ENCODE measurements around the gene GMIP. TPM values are rescaled to one million over a fixed set of nuclear protein-coding genes. Genes with fewer than 3 reads are reported as not detected.

GMIP gene
- total and polyA plus RNA-seq, 2 donors (not counting 3 experiments of a cell fraction or from before 2014, with no cell fraction given) = 7.8 to 19.8 TPM

- Histone ChIP-seq H3K36me3 (ENCODE audit: control insufficient read depth in 2 of 2, extremely low read depth in 1 of 2, insufficient read depth in 2 of 2, low read length in 2 of 2) (no peaks in the 10 kb centered on the region), H3K27ac (ENCODE audit: insufficient read depth, low read depth, low read length) (no peak overlapping the region), H3K79me2 (ENCODE audit: control insufficient read depth, insufficient read depth, low read length) (no peaks in the 10 kb centered on the region), H3K27me3 (ENCODE audit: control insufficient read depth in 2 of 2, insufficient read depth in 2 of 2, low read length in 2 of 2) (no peaks in the 10 kb centered on the region), H2AFZ (ENCODE audit: low read depth, low read length) (no peak overlapping the region), H3K9ac (replicated peaks; ENCODE audit: extremely low read depth, insufficient read depth, low read length) (no peak overlapping the region), H3K4me1 (ENCODE audit: control insufficient read depth, extremely low read depth, insufficient read depth, low read length) (no peaks in the 10 kb centered on the region), H4K20me1 (replicated peaks; ENCODE audit: control insufficient read depth, extremely low read depth, insufficient read depth, low read length) (no peaks in the 10 kb centered on the region), H3K9me1 (replicated peaks; ENCODE audit: control insufficient read depth, extremely low read depth, insufficient read depth, low read length) (no peaks in the 10 kb centered on the region), H3K4me2 (ENCODE audit: insufficient read depth, low read length) (no peak overlapping the region), H3K4me3 (replicated peaks in 1 of 3; ENCODE audit: insufficient read depth in 1 of 3, low read depth in 1 of 3, low read length in 3 of 3) (no peak overlapping the region), H3K9me3 (replicated peaks; ENCODE audit: control insufficient read depth, insufficient read depth, low read length) (no peaks in the 10 kb centered on the region)
- intact Hi-C loops (cut with micrococcal nuclease) (no loop called here), dilution Hi-C loops (cut with MboI; ENCODE audit: extremely low pct_ligation_motif_present, low sequenced_read_pairs) (no loop called here)
- no peak for TF ChIP-seq CTCF (IDR thresholded peaks at IDR 0.05; ENCODE audit: extremely low read depth in 1 of 2, insufficient read depth in 1 of 2, low read depth in 1 of 2, low read length in 2 of 2)
- no peak for TF ChIP-seq POLR2A (IDR thresholded peaks at IDR 0.05; ENCODE audit: low read depth, low read length)
- no peak for TF ChIP-seq FOS (IDR thresholded peaks at IDR 0.05; ENCODE audit: borderline replicate concordance, insufficient read depth, low read length)
- TF ChIP-seq POLR2AphosphoS5 (IDR thresholded peaks at IDR 0.05; ENCODE audit: insufficient read depth, low read depth, low read length) = no peak
- no peak for TF ChIP-seq MAX (IDR thresholded peaks at IDR 0.05; ENCODE audit: insufficient read depth, insufficient read length)
- TF ChIP-seq EZH2 (IDR thresholded peaks at IDR 0.05; ENCODE audit: borderline replicate concordance, low read depth, low read length, severe bottlenecking) = no peak
- TF ChIP-seq MYC (IDR thresholded peaks at IDR 0.05; ENCODE audit: low read depth, low read length) = no peak
- no peak for TF ChIP-seq GATA2 (IDR thresholded peaks at IDR 0.05; ENCODE audit: insufficient read depth, insufficient read length, low read depth, low read length)
- no peak for TF ChIP-seq JUN (IDR thresholded peaks at IDR 0.05; ENCODE audit: borderline replicate concordance, insufficient read depth, insufficient read length, low read depth)
- POLR2A ChIA-PET = no interaction called here
- BruUV-seq (replicated peaks) = no TSS peak
- DNase-seq (ENCODE audit: low read depth, low spot score) (no peak), FAIRE-seq (no peak)
- CTCF ChIA-PET = no interaction called here
Measured at GRCh38 chr19:19594381-19594780, 49.1 kb downstream of the GMIP start.

Data from endothelial cell of umbilical vein (primary cell).